ENCODE data around the gene CPLX3. TPM values are rescaled to one million over a fixed set of nuclear protein-coding genes. Genes with fewer than 3 reads are reported as not detected.

CPLX3 gene
- polyA plus RNA-seq, 1 donor = not detected

DNA sequence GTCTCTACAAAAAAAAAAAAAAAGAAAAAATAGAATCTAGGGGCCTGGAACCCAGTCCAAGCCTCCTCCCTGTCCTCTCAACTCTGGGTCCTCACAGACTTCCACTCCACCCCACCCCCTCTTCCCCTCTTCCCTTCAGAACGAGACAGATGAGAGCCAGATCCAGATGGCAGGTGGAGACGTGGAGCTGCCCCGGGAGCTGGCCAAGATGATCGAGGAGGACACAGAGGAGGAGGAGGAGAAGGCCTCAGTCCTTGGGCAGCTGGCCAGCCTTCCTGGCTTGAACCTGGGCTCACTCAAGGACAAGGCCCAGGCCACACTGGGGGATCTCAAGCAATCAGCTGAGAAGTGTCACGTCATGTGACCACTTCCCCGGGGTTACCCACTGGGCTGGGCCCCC, 3.6 kb downstream of the CPLX3 start:
- Histone ChIP-seq H3K36me3 (ENCODE audit: control insufficient read depth, insufficient read depth, low read length) (no peaks in the 10 kb centered on the region), H3K27me3 (ENCODE audit: control insufficient read depth, insufficient read depth, low read length) (peaks cover 36% of the 10 kb centered on the region), H3K4me1 (ENCODE audit: control insufficient read depth, insufficient read depth, low read length) (peaks cover 30% of the 10 kb centered on the region), H3K9me3 (ENCODE audit: control insufficient read depth, low read depth, low read length) (no peaks in the 10 kb centered on the region), H3K4me3 (ENCODE audit: low read length) (no peak overlapping the region), H3K27ac (ENCODE audit: low read length) (no peak overlapping the region)
- WGBS (ENCODE audit: insufficient coverage, low lambda C conversion rate) = no CpG with 5 or more reads among the region's 6 CpGs
- no peak for DNase-seq

GRCh38 chr15:74830868-74831267, 4.4 kb downstream of the CPLX3 start:
- no peak for DNase-seq
- Histone ChIP-seq H3K9me3 (ENCODE audit: control insufficient read depth, low read depth, low read length) (no peaks in the 10 kb centered on the region), H3K36me3 (ENCODE audit: control insufficient read depth, insufficient read depth, low read length) (peaks cover 5% of the 10 kb centered on the region), H3K4me1 (ENCODE audit: control insufficient read depth, insufficient read depth, low read length) (peaks cover 30% of the 10 kb centered on the region), H3K4me3 (ENCODE audit: low read length) (no peak overlapping the region), H3K27me3 (ENCODE audit: control insufficient read depth, insufficient read depth, low read length) (peaks cover 27% of the 10 kb centered on the region), H3K27ac (ENCODE audit: low read length) (no peak overlapping the region)
- WGBS (ENCODE audit: insufficient coverage, low lambda C conversion rate) = no CpG with 5 or more reads among the region's 5 CpGs

DNA sequence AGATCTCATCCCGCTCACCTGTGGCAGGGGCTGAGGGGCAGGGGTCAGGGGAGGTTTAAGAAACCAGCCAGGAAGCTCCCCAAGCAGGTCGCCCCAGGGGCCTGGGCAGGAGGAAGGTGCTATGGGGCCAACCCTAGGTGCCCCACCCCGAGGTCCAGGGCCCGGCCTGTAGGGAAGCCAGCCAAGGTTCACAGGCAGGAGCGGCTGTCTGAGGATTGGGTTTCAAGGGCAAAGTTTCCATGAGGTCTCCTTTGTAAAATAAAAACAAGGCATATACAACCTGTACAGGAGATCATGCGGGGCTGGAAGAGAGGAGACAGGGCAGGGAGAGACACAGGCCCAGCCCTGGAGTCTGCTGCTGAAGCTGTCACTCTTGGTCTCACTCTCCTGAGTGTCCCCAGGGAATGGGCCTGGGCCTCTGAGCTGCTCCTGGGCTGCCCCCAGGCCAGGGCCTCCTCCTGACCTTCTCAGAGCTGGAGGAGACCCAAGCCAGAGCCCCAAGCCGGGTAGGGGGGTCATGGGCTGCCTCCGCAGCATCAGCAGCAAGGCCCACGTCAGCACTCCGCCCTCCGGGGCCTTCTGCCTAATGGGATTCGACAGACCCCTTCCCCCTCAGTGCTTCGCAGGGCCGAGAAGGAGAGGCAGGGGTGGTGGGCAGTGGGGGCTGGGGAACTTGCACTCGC, 5.5 kb downstream of the CPLX3 start:
- Histone ChIP-seq H3K4me3 (ENCODE audit: low read length) (no peak overlapping the region), H3K36me3 (ENCODE audit: control insufficient read depth, insufficient read depth, low read length) (peaks cover 16% of the 10 kb centered on the region), H3K27me3 (ENCODE audit: control insufficient read depth, insufficient read depth, low read length) (peaks cover 19% of the 10 kb centered on the region), H3K9me3 (ENCODE audit: control insufficient read depth, low read depth, low read length) (no peaks in the 10 kb centered on the region), H3K27ac (ENCODE audit: low read length) (peak overlapping the region; percentile 39), H3K4me1 (ENCODE audit: control insufficient read depth, insufficient read depth, low read length) (peaks cover 23% of the 10 kb centered on the region)
- peak; percentile 50 to 84 for DNase-seq
- WGBS (ENCODE audit: insufficient coverage, low lambda C conversion rate) = no CpG with 5 or more reads among the region's 15 CpGs

- H3K27ac ChIP-seq (ENCODE audit: low read length) = no peak overlapping the region
- no CpG with 5 or more reads among the region's 4 CpGs for WGBS (ENCODE audit: insufficient coverage, low lambda C conversion rate)
These were observed 6.4 kb downstream of the CPLX3 start for GRCh38 chr15:74832826-74833225.

DNA sequence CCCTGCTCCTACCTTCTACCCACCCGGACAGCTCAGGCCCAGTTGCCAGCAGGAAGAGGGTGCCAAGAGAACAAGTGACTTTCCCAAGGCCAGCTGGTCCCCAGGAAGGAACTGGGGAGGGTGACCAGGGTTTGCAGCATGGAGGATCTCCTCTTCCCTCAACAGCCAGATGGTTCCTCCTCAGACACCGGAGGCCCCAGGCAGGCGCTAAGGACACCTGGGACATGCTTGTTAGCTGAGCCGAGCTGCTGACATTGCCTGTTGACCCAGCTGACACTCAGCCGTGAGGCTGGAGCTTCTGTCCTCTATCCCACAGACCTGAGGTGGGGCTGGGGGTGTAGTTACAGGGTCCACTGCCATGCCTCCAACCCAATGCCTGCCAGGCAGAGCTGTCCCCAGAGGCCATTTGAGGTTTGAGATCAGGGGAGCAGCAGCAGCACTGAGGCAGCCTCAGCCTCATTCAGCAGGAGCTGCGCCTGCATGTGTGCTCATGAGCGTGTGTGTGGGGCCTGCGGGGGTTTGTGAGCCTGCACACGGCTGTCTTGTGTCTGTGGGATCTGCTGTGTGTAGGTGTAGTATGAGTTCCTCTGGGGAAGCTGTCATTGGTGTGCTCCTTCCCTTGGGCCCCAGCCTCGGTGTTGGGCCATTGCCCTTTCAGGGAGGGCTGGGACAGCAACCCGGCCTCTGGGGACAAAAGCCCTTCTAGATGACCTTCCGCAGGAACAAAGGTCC, 7.1 kb downstream of the CPLX3 start:
- DNase-seq = no peak
- H3K4me1 ChIP-seq (ENCODE audit: control insufficient read depth, insufficient read depth, low read length) = peaks cover 22% of the 10 kb centered on the region
- WGBS (ENCODE audit: insufficient coverage, low lambda C conversion rate) = no CpG with 5 or more reads among the region's 12 CpGs
- no peak overlapping the region for H3K27ac ChIP-seq (ENCODE audit: low read length)
- H3K4me3 ChIP-seq (ENCODE audit: low read length) = no peak overlapping the region
- H3K27me3 ChIP-seq (ENCODE audit: control insufficient read depth, insufficient read depth, low read length) = peaks cover 3% of the 10 kb centered on the region
- H3K9me3 ChIP-seq (ENCODE audit: control insufficient read depth, low read depth, low read length) = no peaks in the 10 kb centered on the region
- peaks cover 31% of the 10 kb centered on the region for H3K36me3 ChIP-seq (ENCODE audit: control insufficient read depth, insufficient read depth, low read length)

More at GRCh38 chr15:74832826-74833225, 6.4 kb downstream of the CPLX3 start:
- peaks cover 22% of the 10 kb centered on the region for H3K4me1 ChIP-seq (ENCODE audit: control insufficient read depth, insufficient read depth, low read length)
- peaks cover 24% of the 10 kb centered on the region for H3K36me3 ChIP-seq (ENCODE audit: control insufficient read depth, insufficient read depth, low read length)
- peaks cover 10% of the 10 kb centered on the region for H3K27me3 ChIP-seq (ENCODE audit: control insufficient read depth, insufficient read depth, low read length)
- H3K4me3 ChIP-seq (ENCODE audit: low read length) = no peak overlapping the region
- no peaks in the 10 kb centered on the region for H3K9me3 ChIP-seq (ENCODE audit: control insufficient read depth, low read depth, low read length)
- no peak for DNase-seq

DNA sequence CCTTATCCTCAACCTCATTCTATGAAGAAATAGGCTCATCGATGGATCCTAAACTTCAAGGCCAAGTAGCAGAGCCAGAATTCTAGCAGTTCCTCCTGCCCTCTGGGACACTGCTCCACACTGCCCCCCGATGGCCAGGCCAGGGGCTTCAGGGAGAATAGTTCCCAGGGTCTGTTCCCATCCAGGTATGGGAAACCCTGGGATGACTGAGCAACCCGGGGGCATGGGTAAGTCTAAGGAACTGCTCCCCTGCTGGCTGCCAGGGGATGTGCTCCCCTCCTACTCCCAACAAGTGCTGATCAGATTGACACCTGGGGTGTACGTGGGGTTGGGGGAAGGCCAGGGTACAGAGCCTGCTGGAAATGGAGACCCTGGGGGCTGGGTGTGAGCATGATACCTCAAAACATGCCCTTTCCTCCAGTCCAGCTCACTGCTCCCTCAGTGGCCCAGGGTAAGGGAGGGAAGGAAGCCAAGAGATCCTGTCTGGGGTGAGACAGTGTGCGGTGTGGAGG, 8.9 kb downstream of the CPLX3 start:
- Histone ChIP-seq H3K4me3 (ENCODE audit: low read length) (no peak overlapping the region), H3K27ac (ENCODE audit: low read length) (no peak overlapping the region), H3K4me1 (ENCODE audit: control insufficient read depth, insufficient read depth, low read length) (peaks cover 28% of the 10 kb centered on the region), H3K27me3 (ENCODE audit: control insufficient read depth, insufficient read depth, low read length) (no peaks in the 10 kb centered on the region), H3K9me3 (ENCODE audit: control insufficient read depth, low read depth, low read length) (no peaks in the 10 kb centered on the region), H3K36me3 (ENCODE audit: control insufficient read depth, insufficient read depth, low read length) (peaks cover 46% of the 10 kb centered on the region)
- peak; percentile 23 to 46 for DNase-seq
- no CpG with 5 or more reads among the region's 5 CpGs for WGBS (ENCODE audit: insufficient coverage, low lambda C conversion rate)

DNA sequence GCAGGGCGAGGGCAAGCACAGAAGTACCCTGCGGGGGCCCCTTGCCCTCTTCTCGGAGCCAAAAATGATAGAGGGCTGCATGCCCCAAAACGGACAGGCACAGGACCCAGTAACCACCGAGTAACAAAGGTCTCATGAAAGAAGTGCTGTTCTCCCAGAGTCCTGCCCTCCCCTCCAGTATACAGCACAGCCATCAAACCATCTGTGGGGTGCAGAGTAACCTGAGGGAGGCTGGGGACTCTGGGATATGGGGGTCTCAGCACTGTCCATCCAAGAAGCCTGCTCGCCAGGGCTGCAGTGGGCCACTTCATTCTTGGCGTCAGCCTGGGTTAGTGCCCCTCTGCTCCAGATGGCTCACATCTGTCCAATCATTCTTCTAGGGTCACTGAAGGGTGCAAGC, 10.4 kb downstream of the CPLX3 start:
- Histone ChIP-seq H3K36me3 (ENCODE audit: control insufficient read depth, insufficient read depth, low read length) (peaks cover 52% of the 10 kb centered on the region), H3K4me3 (ENCODE audit: low read length) (no peak overlapping the region), H3K27ac (ENCODE audit: low read length) (no peak overlapping the region), H3K4me1 (ENCODE audit: control insufficient read depth, insufficient read depth, low read length) (peaks cover 34% of the 10 kb centered on the region), H3K9me3 (ENCODE audit: control insufficient read depth, low read depth, low read length) (no peaks in the 10 kb centered on the region), H3K27me3 (ENCODE audit: control insufficient read depth, insufficient read depth, low read length) (no peaks in the 10 kb centered on the region)
- DNase-seq = no peak
- no CpG with 5 or more reads among the region's 7 CpGs for WGBS (ENCODE audit: insufficient coverage, low lambda C conversion rate)

DNA sequence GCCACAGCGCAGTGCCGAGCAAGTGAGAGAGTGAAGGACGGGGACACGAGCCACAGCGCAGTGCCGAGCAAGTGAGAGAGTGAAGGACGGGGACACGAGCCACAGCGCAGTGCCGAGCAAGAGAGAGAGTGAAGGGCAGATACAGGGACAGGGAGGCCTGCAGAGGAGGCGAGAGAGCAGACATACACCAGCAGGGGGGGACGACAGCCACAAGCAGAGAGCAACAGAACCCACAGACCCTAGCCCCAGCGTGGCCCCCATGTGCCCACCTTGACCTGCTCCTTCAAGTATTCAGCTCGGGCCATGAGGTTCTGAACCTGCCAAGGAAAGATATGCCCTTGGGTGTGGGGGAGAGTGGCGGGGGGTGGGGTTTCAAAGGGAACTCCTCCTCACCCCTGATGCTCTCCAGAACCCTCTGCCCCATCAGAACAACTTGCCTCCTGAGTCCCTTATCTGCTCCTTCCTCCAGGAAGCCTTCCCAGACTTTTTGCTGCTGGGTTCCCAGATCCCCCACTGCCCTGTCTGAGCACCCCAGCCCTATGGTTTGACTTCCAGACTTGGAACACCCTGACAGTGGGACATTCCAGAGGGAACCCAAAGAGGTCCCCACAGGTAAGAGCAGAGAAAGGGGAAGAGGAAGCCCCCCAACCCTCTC, 11.2 kb downstream of the CPLX3 start:
- no peak for DNase-seq
- Histone ChIP-seq H3K36me3 (ENCODE audit: control insufficient read depth, insufficient read depth, low read length) (peaks cover 52% of the 10 kb centered on the region), H3K4me1 (ENCODE audit: control insufficient read depth, insufficient read depth, low read length) (peaks cover 30% of the 10 kb centered on the region), H3K4me3 (ENCODE audit: low read length) (no peak overlapping the region), H3K9me3 (ENCODE audit: control insufficient read depth, low read depth, low read length) (no peaks in the 10 kb centered on the region), H3K27me3 (ENCODE audit: control insufficient read depth, insufficient read depth, low read length) (no peaks in the 10 kb centered on the region), H3K27ac (ENCODE audit: low read length) (no peak overlapping the region)
- WGBS (ENCODE audit: insufficient coverage, low lambda C conversion rate) = no CpG with 5 or more reads among the region's 15 CpGs

GRCh38 chr15:74838137-74838516, 11.7 kb downstream of the CPLX3 start:
- no CpG with 5 or more reads among the region's 10 CpGs for WGBS (ENCODE audit: insufficient coverage, low lambda C conversion rate)
- H3K27me3 ChIP-seq (ENCODE audit: control insufficient read depth, insufficient read depth, low read length) = no peaks in the 10 kb centered on the region

DNA sequence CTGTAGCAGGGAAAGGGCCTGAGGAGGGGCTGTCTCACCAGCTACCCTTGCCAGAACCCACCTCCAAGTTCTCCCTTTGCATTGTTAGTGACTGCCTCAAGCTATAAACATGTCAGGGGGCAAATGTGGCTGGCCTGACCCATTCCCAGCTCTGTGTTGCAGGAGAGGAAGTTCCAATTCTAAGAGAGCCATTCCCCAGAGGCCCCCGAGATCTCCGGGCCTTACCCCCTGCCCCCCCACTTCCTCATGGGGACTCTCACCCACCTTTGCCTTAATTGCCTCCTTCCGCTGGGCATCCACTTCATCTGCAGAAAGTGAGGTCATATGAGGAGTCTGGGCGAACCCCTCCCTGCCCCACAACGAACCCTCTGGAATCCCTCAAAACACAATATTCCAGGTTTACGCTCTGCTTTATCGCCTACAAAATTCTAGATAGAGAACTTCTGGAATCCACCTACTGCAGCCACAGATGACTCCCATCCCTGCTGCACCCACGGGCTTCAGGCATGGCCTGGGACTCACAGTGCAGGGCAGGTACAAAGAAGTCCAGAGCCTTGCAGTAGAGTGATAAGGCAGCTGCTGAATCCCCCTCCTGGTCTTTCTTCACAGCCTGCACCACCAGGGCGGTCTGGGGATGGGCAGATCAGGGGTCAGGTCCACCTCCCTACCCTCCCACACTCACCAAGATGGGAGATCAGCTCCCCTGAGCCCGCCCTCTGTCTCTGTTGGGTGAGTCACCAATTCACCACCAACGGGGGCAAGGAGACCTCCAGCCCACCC, 12.5 kb downstream of the CPLX3 start:
- no peak overlapping the region for H3K4me3 ChIP-seq (ENCODE audit: low read length)
- H3K36me3 ChIP-seq (ENCODE audit: control insufficient read depth, insufficient read depth, low read length) = peaks cover 52% of the 10 kb centered on the region
- H3K9me3 ChIP-seq (ENCODE audit: control insufficient read depth, low read depth, low read length) = no peaks in the 10 kb centered on the region
- peaks cover 31% of the 10 kb centered on the region for H3K4me1 ChIP-seq (ENCODE audit: control insufficient read depth, insufficient read depth, low read length)
- H3K27me3 ChIP-seq (ENCODE audit: control insufficient read depth, insufficient read depth, low read length) = no peaks in the 10 kb centered on the region
- no peak for DNase-seq
- no CpG with 5 or more reads among the region's 11 CpGs for WGBS (ENCODE audit: insufficient coverage, low lambda C conversion rate)
- H3K27ac ChIP-seq (ENCODE audit: low read length) = no peak overlapping the region

More at GRCh38 chr15:74838137-74838516, 11.7 kb downstream of the CPLX3 start:
- Histone ChIP-seq H3K4me1 (ENCODE audit: control insufficient read depth, insufficient read depth, low read length) (peaks cover 28% of the 10 kb centered on the region), H3K4me3 (ENCODE audit: low read length) (no peak overlapping the region), H3K9me3 (ENCODE audit: control insufficient read depth, low read depth, low read length) (no peaks in the 10 kb centered on the region), H3K27ac (ENCODE audit: low read length) (no peak overlapping the region), H3K36me3 (ENCODE audit: control insufficient read depth, insufficient read depth, low read length) (peaks cover 52% of the 10 kb centered on the region)
- DNase-seq = no peak

All from large intestine (tissue), 3 donors.